Measurements from ENCODE around the gene ACOT2. TPM values are rescaled to one million over a fixed set of nuclear protein-coding genes. Genes with fewer than 3 reads are reported as not detected.
"Not testable (repeated sequence)": the region's sequence is repeated elsewhere in the genome, so short reads cannot be mapped to it uniquely, and the experiment has no call there.

ACOT2 gene
- total RNA-seq, 2 donors from 2014 or later = 28.0 to 81.7 TPM

GRCh38 chr14:73588695-73589094, 19.7 kb downstream of the ACOT2 start:
- 60 to 67% methylated on average over 1 of the region's 1 CpG for WGBS, 2 donors

GRCh38 chr14:73589116-73589515, 20.1 kb downstream of the ACOT2 start:
- 74 to 77% methylated on average over 4 of the region's 4 CpGs for WGBS, 2 donors
- Histone ChIP-seq H3K4me1 (peaks cover 7% of the 10 kb centered on the region), H3K4me3 (no peak overlapping the region), H3K27ac (no peak overlapping the region), H3K36me3 (replicated peaks in 1 of 2; ENCODE audit: insufficient read depth in 1 of 2, low read depth in 2 of 2) (no peaks in the 10 kb centered on the region), H3K27me3 (no peaks in the 10 kb centered on the region), H3K9me3 (no peaks in the 10 kb centered on the region)
- intact Hi-C loops (cut with DNase I) = no loop called here
- DNase-seq (no peak), ATAC-seq (no peak)
- TF ChIP-seq, protein P1, sequence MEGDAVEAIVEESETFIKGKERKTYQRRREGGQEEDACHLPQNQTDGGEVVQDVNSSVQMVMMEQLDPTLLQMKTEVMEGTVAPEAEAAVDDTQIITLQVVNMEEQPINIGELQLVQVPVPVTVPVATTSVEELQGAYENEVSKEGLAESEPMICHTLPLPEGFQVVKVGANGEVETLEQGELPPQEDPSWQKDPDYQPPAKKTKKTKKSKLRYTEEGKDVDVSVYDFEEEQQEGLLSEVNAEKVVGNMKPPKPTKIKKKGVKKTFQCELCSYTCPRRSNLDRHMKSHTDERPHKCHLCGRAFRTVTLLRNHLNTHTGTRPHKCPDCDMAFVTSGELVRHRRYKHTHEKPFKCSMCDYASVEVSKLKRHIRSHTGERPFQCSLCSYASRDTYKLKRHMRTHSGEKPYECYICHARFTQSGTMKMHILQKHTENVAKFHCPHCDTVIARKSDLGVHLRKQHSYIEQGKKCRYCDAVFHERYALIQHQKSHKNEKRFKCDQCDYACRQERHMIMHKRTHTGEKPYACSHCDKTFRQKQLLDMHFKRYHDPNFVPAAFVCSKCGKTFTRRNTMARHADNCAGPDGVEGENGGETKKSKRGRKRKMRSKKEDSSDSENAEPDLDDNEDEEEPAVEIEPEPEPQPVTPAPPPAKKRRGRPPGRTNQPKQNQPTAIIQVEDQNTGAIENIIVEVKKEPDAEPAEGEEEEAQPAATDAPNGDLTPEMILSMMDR (IDR thresholded peaks at IDR 0.05) = no peak
- TF ChIP-seq POLR2A (IDR thresholded peaks at IDR 0.05) = no peak

More at GRCh38 chr14:73588695-73589094, 19.7 kb downstream of the ACOT2 start:
- peaks cover 7% of the 10 kb centered on the region for H3K4me1 ChIP-seq
- H3K9me3 ChIP-seq = no peaks in the 10 kb centered on the region
- H3K36me3 ChIP-seq (replicated peaks in 1 of 2; ENCODE audit: insufficient read depth in 1 of 2, low read depth in 2 of 2) = no peaks in the 10 kb centered on the region
- DNase-seq (no peak), ATAC-seq (no peak)
- TF ChIP-seq, protein P1 (IDR thresholded peaks at IDR 0.05) = no peak
- TF ChIP-seq POLR2A (IDR thresholded peaks at IDR 0.05) = no peak
- H3K27me3 ChIP-seq = no peaks in the 10 kb centered on the region
- no peak overlapping the region for H3K27ac ChIP-seq
- no peak overlapping the region for H3K4me3 ChIP-seq
- intact Hi-C loops (cut with DNase I) = no loop called here

DNA sequence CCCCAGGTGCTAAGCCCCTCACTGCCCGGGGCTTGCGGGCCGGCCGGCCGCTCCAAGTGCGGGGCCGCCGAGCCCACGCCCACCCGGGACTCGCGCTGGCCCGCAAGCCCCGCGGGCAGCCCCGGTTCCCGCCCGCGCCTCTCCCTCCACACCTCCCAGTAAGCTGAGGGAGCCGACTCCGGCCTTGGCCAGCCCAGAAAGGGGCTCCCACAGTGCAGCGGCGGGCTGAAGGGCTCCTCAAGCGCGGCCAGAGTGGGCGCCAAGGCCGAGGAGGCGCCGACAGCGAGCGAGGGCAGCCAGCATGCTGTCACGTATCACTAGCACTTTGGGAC, 21.6 kb downstream of the ACOT2 start:
- intact Hi-C loops (cut with DNase I); ATAC-seq; H3K27me3 ChIP-seq; H3K36me3 ChIP-seq (replicated peaks in 1 of 2; ENCODE audit: insufficient read depth in 1 of 2, low read depth in 2 of 2); H3K9me3 ChIP-seq; H3K4me1 ChIP-seq; H3K27ac ChIP-seq; DNase-seq; H3K4me3 ChIP-seq: not testable (repeated sequence)
- 99% methylated on average over 11 to 12 of the region's 32 CpGs for WGBS, 2 donors

DNA sequence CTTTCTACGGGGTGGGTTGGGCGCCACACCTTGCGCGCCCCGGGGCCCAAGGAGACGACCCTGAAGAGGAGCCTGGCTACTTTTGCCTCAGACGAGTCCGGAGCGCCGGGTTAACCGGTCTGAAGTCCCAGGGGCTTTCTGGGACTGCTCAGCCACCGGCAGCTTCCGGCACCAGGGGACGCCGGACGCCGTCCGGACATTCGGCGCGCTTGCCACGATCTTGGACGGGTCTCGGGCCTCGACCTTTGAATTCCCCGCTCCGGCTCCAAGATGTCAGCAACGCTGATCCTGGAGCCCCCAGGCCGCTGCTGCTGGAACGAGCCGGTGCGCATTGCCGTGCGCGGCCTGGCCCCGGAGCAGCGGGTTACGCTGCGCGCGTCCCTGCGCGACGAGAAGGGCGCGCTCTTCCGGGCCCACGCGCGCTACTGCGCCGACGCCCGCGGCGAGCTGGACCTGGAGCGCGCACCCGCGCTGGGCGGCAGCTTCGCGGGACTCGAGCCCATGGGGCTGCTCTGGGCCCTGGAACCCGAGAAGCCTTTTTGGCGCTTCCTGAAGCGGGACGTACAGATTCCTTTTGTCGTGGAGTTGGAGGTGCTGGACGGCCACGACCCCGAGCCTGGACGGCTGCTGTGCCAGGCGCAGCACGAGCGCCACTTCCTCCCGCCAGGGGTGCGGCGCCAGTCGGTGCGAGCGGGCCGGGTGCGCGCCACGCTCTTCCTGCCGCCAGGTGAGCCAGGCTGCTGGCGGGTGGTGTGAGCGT, 22.9 kb downstream of the ACOT2 start, which contains the start of gene ACOT4:
TSS of gene ACOT4 (plus strand) at position 184 of the 760 bp plus-strand sequence. CDS start at position 271, 87 bp downstream.
- Histone ChIP-seq H3K27me3 (no peaks in the 10 kb centered on the region), H3K36me3 (replicated peaks in 1 of 2; ENCODE audit: insufficient read depth in 1 of 2, low read depth in 2 of 2) (no peaks in the 10 kb centered on the region), H3K27ac (peak within 1 kb of the TSS in 3 of 4 donors; percentile 43 to 71 (median 45)), H3K4me3 (peak within 1 kb of the TSS; percentile 44 to 68), H3K9me3 (no peaks in the 10 kb centered on the region), H3K4me1 (peaks cover 7% of the 10 kb centered on the region)
- ATAC-seq (peak; percentile 87), DNase-seq (peak; percentile 44 to 64 (median 56))
- TF ChIP-seq POLR2A (IDR thresholded peaks at IDR 0.05) = peak; percentile 27 to 62 (median 42)
- TF ChIP-seq, protein P1 (IDR thresholded peaks at IDR 0.05) = peak in 5 of 7 experiments; percentile 26 to 58 (median 50)
- intact Hi-C loops (cut with DNase I) = no loop called here
- WGBS, 2 donors = 3 to 6% methylated on average over 6 to 79 of the region's 89 CpGs

GRCh38 chr14:73594491-73594890, 25.5 kb downstream of the ACOT2 start:
- H3K9me3 ChIP-seq = no peaks in the 10 kb centered on the region
- 89 to 94% methylated on average over 9 of the region's 9 CpGs for WGBS, 2 donors
- intact Hi-C loops (cut with DNase I) = no loop called here
- no peak for DNase-seq
- ATAC-seq = no peak
- peaks cover 7% of the 10 kb centered on the region for H3K4me1 ChIP-seq
- TF ChIP-seq, protein P1 (IDR thresholded peaks at IDR 0.05) = no peak
- no peak for TF ChIP-seq POLR2A (IDR thresholded peaks at IDR 0.05)
- H3K4me3 ChIP-seq = no peak overlapping the region
- H3K27me3 ChIP-seq = no peaks in the 10 kb centered on the region
- H3K36me3 ChIP-seq (replicated peaks in 1 of 2; ENCODE audit: insufficient read depth in 1 of 2, low read depth in 2 of 2) = no peaks in the 10 kb centered on the region
- H3K27ac ChIP-seq = no peak overlapping the region

Data from body of pancreas (tissue), 4 donors.